Large intestine (tissue), 3 donors: Measurements from ENCODE around the gene ATRNL1. TPM values are rescaled to one million over a fixed set of nuclear protein-coding genes. Genes with fewer than 3 reads are reported as not detected.
"Not testable (repeated sequence)": the region's sequence is repeated elsewhere in the genome, so short reads cannot be mapped to it uniquely, and the experiment has no call there.

ENCODE experiments used
- DNase-seq, 2 donors: peaks; one replicate each; pipeline versions ENCODE4 v3.0.0 to v3.0.0-alpha.2; 2013
- H3K27ac ChIP-seq: one replicate; pipeline ENCODE4 v1.5.1; 2013; ENCODE audit warnings: low read length
- H3K27me3 ChIP-seq: 2 replicates; pipeline ENCODE4 v1.6.1; 2013; ENCODE audit warnings: low read length; ENCODE audit not compliant: control insufficient read depth, insufficient read depth
- H3K36me3 ChIP-seq: 2 replicates; pipeline ENCODE4 v1.6.1; 2013; ENCODE audit warnings: low read length; ENCODE audit not compliant: control insufficient read depth, insufficient read depth
- H3K4me1 ChIP-seq: one replicate; pipeline ENCODE4 v1.6.1; 2013; ENCODE audit warnings: low read length; ENCODE audit not compliant: control insufficient read depth, insufficient read depth
- H3K4me3 ChIP-seq: one replicate; pipeline ENCODE4 v1.5.1; 2013; ENCODE audit warnings: low read length
- H3K9me3 ChIP-seq: one replicate; pipeline ENCODE4 v1.6.1; 2013; ENCODE audit warnings: mild to moderate bottlenecking, low read depth, low read length, moderate library complexity; ENCODE audit not compliant: control insufficient read depth
- WGBS: methylation state at CpG from one replicate; pipeline ENCODE4 v1.1.5; 2013; ENCODE audit warnings: low lambda C conversion rate; ENCODE audit not compliant: insufficient coverage; 5-methylcytosine and 5-hydroxymethylcytosine counted together
- polyA plus RNA-seq: library from polyadenylated mRNA; unstranded; fragments of 120-200 nt; gene quantifications from one replicate; pipeline ENCODE4 v1.2.1, GENCODE V29; 2013

Gene ATRNL1
- polyA plus RNA-seq, 1 donor, result 2.6 TPM

- WGBS, result 92% methylated on average over 6 of the region's 9 CpGs
- Histone ChIP-seq H3K36me3 (no peaks in the 10 kb centered on the region), H3K4me1 (no peaks in the 10 kb centered on the region), H3K27me3 (no peaks in the 10 kb centered on the region), H3K9me3 (no peaks in the 10 kb centered on the region), H3K27ac (no peak overlapping the region), H3K4me3 (no peak overlapping the region)
- DNase-seq, result no peak
These were observed 733.2 kb downstream of the ATRNL1 start for GRCh38 chr10:115826396-115826795.

- no peaks in the 10 kb centered on the region for H3K9me3 ChIP-seq
- H3K36me3 ChIP-seq, result no peaks in the 10 kb centered on the region
- WGBS, result no CpG with 5 or more reads among the region's 6 CpGs
- no peak for DNase-seq
- no peak overlapping the region for H3K4me3 ChIP-seq
- H3K4me1 ChIP-seq, result no peaks in the 10 kb centered on the region
- no peaks in the 10 kb centered on the region for H3K27me3 ChIP-seq
- H3K27ac ChIP-seq, result no peak overlapping the region
These were observed 734.3 kb downstream of the ATRNL1 start for GRCh38 chr10:115827231-115828009.

DNA sequence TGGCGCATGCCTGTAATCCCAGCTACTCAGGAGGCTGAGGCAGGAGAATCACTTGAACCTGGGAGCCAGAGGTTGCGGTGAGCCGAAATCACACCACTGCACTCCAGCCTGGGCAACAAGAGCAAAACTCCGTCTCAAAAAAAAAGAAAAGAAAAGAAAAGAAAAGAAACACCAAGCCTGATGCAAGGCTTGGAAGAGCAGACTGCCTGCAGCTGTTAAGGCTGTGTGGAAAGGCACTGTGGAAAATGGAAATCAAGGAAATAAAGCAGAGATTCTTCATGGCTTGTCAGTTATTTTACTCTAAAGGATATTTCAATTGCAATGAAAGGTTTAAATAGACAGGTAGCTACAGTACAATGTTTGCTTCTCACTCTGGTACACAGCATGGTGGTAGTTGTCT, 735.0 kb downstream of the ATRNL1 start:
- H3K9me3 ChIP-seq, H3K27ac ChIP-seq, H3K36me3 ChIP-seq, H3K4me1 ChIP-seq, H3K4me3 ChIP-seq, DNase-seq, H3K27me3 ChIP-seq: not testable (repeated sequence)
- 100% methylated on average over 1 of the region's 4 CpGs for WGBS

GRCh38 chr10:115829521-115830205, 736.5 kb downstream of the ATRNL1 start:
- no peaks in the 10 kb centered on the region for H3K4me1 ChIP-seq
- DNase-seq, result no peak
- no peak overlapping the region for H3K4me3 ChIP-seq
- no peak overlapping the region for H3K27ac ChIP-seq
- H3K9me3 ChIP-seq, result no peaks in the 10 kb centered on the region
- WGBS, result no CpG with 5 or more reads among the region's 3 CpGs
- H3K27me3 ChIP-seq, result no peaks in the 10 kb centered on the region
- H3K36me3 ChIP-seq, result no peaks in the 10 kb centered on the region

- Histone ChIP-seq H3K4me1 (no peaks in the 10 kb centered on the region), H3K36me3 (no peaks in the 10 kb centered on the region), H3K9me3 (no peaks in the 10 kb centered on the region), H3K27me3 (no peaks in the 10 kb centered on the region), H3K4me3 (no peak overlapping the region), H3K27ac (no peak overlapping the region)
- 100% methylated on average over 1 of the region's 3 CpGs for WGBS
- no peak for DNase-seq
These were observed 737.3 kb downstream of the ATRNL1 start for GRCh38 chr10:115830265-115830970.

GRCh38 chr10:115831016-115831415, 737.9 kb downstream of the ATRNL1 start:
- H3K27ac ChIP-seq, result no peak overlapping the region
- H3K9me3 ChIP-seq, result no peaks in the 10 kb centered on the region
- H3K4me1 ChIP-seq, result no peaks in the 10 kb centered on the region
- no peaks in the 10 kb centered on the region for H3K27me3 ChIP-seq
- no peak overlapping the region for H3K4me3 ChIP-seq
- DNase-seq, result no peak
- no peaks in the 10 kb centered on the region for H3K36me3 ChIP-seq
- WGBS, result no CpG with 5 or more reads among the region's 8 CpGs

DNA sequence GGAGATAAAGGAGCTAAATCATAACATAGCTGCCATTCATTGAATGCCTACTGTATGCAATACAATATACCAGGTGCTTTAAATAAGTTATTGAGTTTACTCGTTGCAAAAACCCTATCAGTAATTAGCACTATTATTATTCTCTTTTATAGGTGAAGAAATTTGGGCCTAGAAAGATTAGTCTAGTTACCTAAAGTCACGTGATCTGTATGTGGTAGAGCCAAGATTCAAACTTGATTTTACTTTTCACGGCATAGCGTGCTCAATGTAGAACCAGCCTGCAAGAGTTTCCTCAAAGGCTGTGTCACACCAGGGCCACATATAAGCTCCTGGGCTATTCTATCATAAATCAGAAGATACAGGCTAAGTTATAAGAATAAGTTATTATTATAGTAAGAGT, 740.0 kb downstream of the ATRNL1 start:
- H3K27ac ChIP-seq, result no peak overlapping the region
- H3K36me3 ChIP-seq, result no peaks in the 10 kb centered on the region
- H3K9me3 ChIP-seq, result no peaks in the 10 kb centered on the region
- DNase-seq, result no peak
- no peaks in the 10 kb centered on the region for H3K4me1 ChIP-seq
- H3K4me3 ChIP-seq, result no peak overlapping the region
- WGBS, result 52% methylated on average over 3 of the region's 4 CpGs
- H3K27me3 ChIP-seq, result no peaks in the 10 kb centered on the region

GRCh38 chr10:115844591-115844990, 751.4 kb downstream of the ATRNL1 start:
- no peak for DNase-seq
- Histone ChIP-seq H3K27me3 (no peaks in the 10 kb centered on the region), H3K9me3 (no peaks in the 10 kb centered on the region), H3K36me3 (no peaks in the 10 kb centered on the region), H3K27ac (no peak overlapping the region), H3K4me3 (no peak overlapping the region), H3K4me1 (no peaks in the 10 kb centered on the region)
- WGBS, result no CpG with 5 or more reads among the region's 3 CpGs

- H3K36me3 ChIP-seq, result no peaks in the 10 kb centered on the region
- 100% methylated on average over 1 of the region's 1 CpG for WGBS
- no peaks in the 10 kb centered on the region for H3K27me3 ChIP-seq
- no peak for DNase-seq
- H3K27ac ChIP-seq, result no peak overlapping the region
- no peak overlapping the region for H3K4me3 ChIP-seq
- H3K4me1 ChIP-seq, result no peaks in the 10 kb centered on the region
- no peaks in the 10 kb centered on the region for H3K9me3 ChIP-seq
These were observed 752.8 kb downstream of the ATRNL1 start for GRCh38 chr10:115845921-115846320.

DNA sequence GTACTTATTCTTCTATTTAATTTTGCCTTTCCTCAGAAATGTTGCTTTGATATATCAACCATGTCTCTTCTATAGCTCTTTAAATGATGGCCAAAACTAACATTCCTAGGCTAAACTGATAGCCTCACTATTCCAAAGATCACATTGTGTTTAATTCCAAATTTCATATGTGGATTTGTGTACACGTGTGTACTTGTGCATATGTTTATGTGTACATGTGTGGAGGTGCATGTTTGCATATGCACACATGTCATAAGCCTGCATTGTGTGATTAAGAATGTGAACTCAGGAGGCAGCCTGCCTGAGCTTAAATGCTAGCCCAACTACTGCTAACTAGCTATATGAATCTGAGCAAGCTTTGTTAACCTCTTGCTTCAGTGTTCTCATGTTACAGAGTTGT, 753.4 kb downstream of the ATRNL1 start:
- Histone ChIP-seq H3K4me3 (no peak overlapping the region), H3K9me3 (no peaks in the 10 kb centered on the region), H3K27me3 (no peaks in the 10 kb centered on the region), H3K27ac (no peak overlapping the region), H3K4me1 (no peaks in the 10 kb centered on the region), H3K36me3 (no peaks in the 10 kb centered on the region)
- no CpG with 5 or more reads among the region's 1 CpG for WGBS
- no peak for DNase-seq
